C4-2B (cell line): Measurements from ENCODE around the gene RAB7B.

ENCODE experiments used
- ZFX ChIP-seq: fragments of 450-650 bp; IDR thresholded peaks from 2 replicates; pipeline ENCODE4 v1.6.1; 2017
- TF ChIP-seq, protein P1 (sequence below): fragments of 450-650 bp; conservative IDR thresholded peaks from 2 replicates; pipeline ENCODE4 v1.5.1; 2017; ENCODE audit warnings: mild to moderate bottlenecking

DNA sequence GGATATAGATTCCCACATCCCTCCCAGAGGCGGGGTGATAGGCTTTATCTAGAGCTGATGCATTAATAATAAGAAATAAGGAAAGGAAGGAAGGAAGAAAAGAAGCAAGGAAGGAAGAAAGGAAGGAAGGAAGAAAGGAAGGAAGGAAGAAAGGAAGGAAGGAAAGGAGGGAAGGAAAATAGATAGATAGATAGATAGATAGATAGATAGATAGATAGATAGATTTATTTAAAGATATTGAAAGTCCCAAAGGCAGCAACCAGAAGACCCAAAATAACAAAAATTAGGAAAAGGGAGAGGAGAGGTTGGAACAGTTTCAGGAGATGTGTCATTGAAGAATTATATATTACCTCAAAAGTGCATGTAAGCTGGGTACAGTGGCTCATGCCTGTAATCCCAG, 47.7 kb downstream of the RAB7B start:
- TF ChIP-seq, protein P1, sequence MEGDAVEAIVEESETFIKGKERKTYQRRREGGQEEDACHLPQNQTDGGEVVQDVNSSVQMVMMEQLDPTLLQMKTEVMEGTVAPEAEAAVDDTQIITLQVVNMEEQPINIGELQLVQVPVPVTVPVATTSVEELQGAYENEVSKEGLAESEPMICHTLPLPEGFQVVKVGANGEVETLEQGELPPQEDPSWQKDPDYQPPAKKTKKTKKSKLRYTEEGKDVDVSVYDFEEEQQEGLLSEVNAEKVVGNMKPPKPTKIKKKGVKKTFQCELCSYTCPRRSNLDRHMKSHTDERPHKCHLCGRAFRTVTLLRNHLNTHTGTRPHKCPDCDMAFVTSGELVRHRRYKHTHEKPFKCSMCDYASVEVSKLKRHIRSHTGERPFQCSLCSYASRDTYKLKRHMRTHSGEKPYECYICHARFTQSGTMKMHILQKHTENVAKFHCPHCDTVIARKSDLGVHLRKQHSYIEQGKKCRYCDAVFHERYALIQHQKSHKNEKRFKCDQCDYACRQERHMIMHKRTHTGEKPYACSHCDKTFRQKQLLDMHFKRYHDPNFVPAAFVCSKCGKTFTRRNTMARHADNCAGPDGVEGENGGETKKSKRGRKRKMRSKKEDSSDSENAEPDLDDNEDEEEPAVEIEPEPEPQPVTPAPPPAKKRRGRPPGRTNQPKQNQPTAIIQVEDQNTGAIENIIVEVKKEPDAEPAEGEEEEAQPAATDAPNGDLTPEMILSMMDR: no peak
- TF ChIP-seq ZFX: no peak
